Mesenchymal stem cell (in vitro differentiated cells and primary cell): ENCODE data around the gene PCNX4.

Experiments
- DNase-seq: peaks from one replicate; pipeline ENCODE4 v3.0.0-alpha.2; 2013
- H2AFZ ChIP-seq: one replicate; pipeline ENCODE4 v1.6.1; 2013; ENCODE audit warnings: low read depth, mild to moderate bottlenecking, control low read depth, inconsistent platforms, low read length, moderate library complexity
- H2AK5ac ChIP-seq: 2 replicates; pipeline ENCODE4 v1.6.1; 2013; ENCODE audit warnings: low read length, moderate library complexity, mild to moderate bottlenecking, inconsistent platforms; ENCODE audit not compliant: severe bottlenecking
- H2BK120ac ChIP-seq: one replicate; pipeline ENCODE4 v1.6.1; 2013; ENCODE audit warnings: low read depth, mild to moderate bottlenecking, inconsistent platforms, low read length, moderate library complexity
- H2BK12ac ChIP-seq, 2 experiments: one replicate each; pipeline ENCODE4 v1.6.1; 2013; ENCODE audit warnings: inconsistent platforms in 2 of 2, low read length in 2 of 2, mild to moderate bottlenecking in 2 of 2, moderate library complexity in 2 of 2, control low read depth in 1 of 2
- H2BK15ac ChIP-seq: one replicate; pipeline ENCODE4 v1.6.1; 2013; ENCODE audit warnings: mild to moderate bottlenecking, low read depth, inconsistent platforms; ENCODE audit not compliant: poor library complexity, severe bottlenecking
- H2BK5ac ChIP-seq: 2 replicates; pipeline ENCODE4 v1.6.1; 2013; ENCODE audit warnings: low read depth, mild to moderate bottlenecking, low read length, control low read depth, inconsistent platforms; ENCODE audit not compliant: poor library complexity, severe bottlenecking
- H3K14ac ChIP-seq, 2 experiments: one replicate each; pipeline ENCODE4 v1.6.1; 2013; ENCODE audit warnings: inconsistent platforms in 2 of 2, low read length in 2 of 2, control low read depth in 1 of 2, mild to moderate bottlenecking in 1 of 2, moderate library complexity in 1 of 2
- H3K18ac ChIP-seq, 2 experiments: one replicate each; pipeline ENCODE4 v1.6.1; 2013; ENCODE audit warnings: inconsistent platforms in 2 of 2, low read length in 2 of 2, control low read depth in 1 of 2, low read depth in 1 of 2, mild to moderate bottlenecking in 1 of 2
- H3K23ac ChIP-seq, 2 experiments: one replicate each; pipeline ENCODE4 v1.6.1; 2013; ENCODE audit warnings: inconsistent platforms in 2 of 2, low read length in 2 of 2, mild to moderate bottlenecking in 2 of 2, moderate library complexity in 2 of 2, control low read depth in 1 of 2
- H3K27ac ChIP-seq: 2 replicates; pipeline ENCODE4 v1.5.1; 2013; ENCODE audit warnings: mild to moderate bottlenecking, moderate library complexity, low read length, control low read depth, inconsistent platforms; ENCODE audit not compliant: poor library complexity, severe bottlenecking
- H3K27me3 ChIP-seq, 2 experiments: 2 replicates each; pipeline versions ENCODE4 v1.6.1 to v1.7.0; 2013; ENCODE audit warnings: low read length in 2 of 2, mild to moderate bottlenecking in 2 of 2, moderate library complexity in 2 of 2, control low read depth in 1 of 2, inconsistent platforms in 1 of 2; ENCODE audit not compliant: control insufficient read depth in 1 of 2, insufficient read depth in 1 of 2
- H3K36me3 ChIP-seq, 2 experiments: 2 replicates each; pipeline versions ENCODE4 v1.6.1 to v1.7.0; 2013; ENCODE audit warnings: low read length in 2 of 2, control low read depth in 1 of 2, inconsistent platforms in 1 of 2, low read depth in 1 of 2, mild to moderate bottlenecking in 1 of 2; ENCODE audit not compliant: insufficient read depth in 2 of 2, control insufficient read depth in 1 of 2
- H3K4ac ChIP-seq, 2 experiments: one replicate each; pipeline ENCODE4 v1.6.1; 2013; ENCODE audit warnings: inconsistent platforms in 2 of 2, low read length in 2 of 2, mild to moderate bottlenecking in 2 of 2, moderate library complexity in 2 of 2, control low read depth in 1 of 2, low read depth in 1 of 2
- H3K4me1 ChIP-seq: 2 replicates; pipeline ENCODE4 v1.6.1; 2013; ENCODE audit warnings: low read depth, low read length, control low read depth; ENCODE audit not compliant: control insufficient read depth, insufficient read depth
- H3K4me2 ChIP-seq: 2 replicates; pipeline ENCODE4 v1.6.1; 2013; ENCODE audit warnings: low read length, mild to moderate bottlenecking, inconsistent platforms; ENCODE audit not compliant: poor library complexity, severe bottlenecking
- H3K4me3 ChIP-seq, 2 experiments: 2 replicates each; pipeline versions ENCODE4 v1.5.1 to v1.7.0; 2013; ENCODE audit warnings: low read length in 2 of 2, mild to moderate bottlenecking in 2 of 2, control low read depth in 1 of 2, low read depth in 1 of 2; ENCODE audit not compliant: insufficient read depth in 1 of 2
- H3K79me1 ChIP-seq: replicated peaks from 2 replicates; pipeline ENCODE4 v1.6.1; 2013; ENCODE audit warnings: mild to moderate bottlenecking, control low read depth, low read length, inconsistent platforms; ENCODE audit not compliant: poor library complexity, severe bottlenecking
- H3K9ac ChIP-seq: 2 replicates; pipeline ENCODE4 v1.7.0; 2013; ENCODE audit warnings: mild to moderate bottlenecking, low read length, moderate library complexity
- H3K9me3 ChIP-seq: 2 replicates; pipeline ENCODE4 v1.7.0; 2013; ENCODE audit warnings: mild to moderate bottlenecking, low read length; ENCODE audit not compliant: control insufficient read depth
- H4K8ac ChIP-seq: one replicate; pipeline ENCODE4 v1.6.1; 2013; ENCODE audit warnings: inconsistent platforms, mild to moderate bottlenecking, low read length, moderate library complexity
- H4K91ac ChIP-seq: one replicate; pipeline ENCODE4 v1.6.1; 2013; ENCODE audit warnings: mild to moderate bottlenecking, low read length, inconsistent platforms
- WGBS: methylation state at CpG from one replicate; pipeline ENCODE4 v1.1.7; 2013; ENCODE audit warnings: mixed read lengths; 5-methylcytosine and 5-hydroxymethylcytosine counted together

PCNX4 gene

GRCh38 chr14:60179431-60179869 lies 87.7 kb downstream of the PCNX4 start:
- no peak overlapping the region for H3K4me3 ChIP-seq
- peaks cover 3% of the 10 kb centered on the region for H3K9me3 ChIP-seq
- no peaks in the 10 kb centered on the region for H3K4me1 ChIP-seq
- H2BK5ac ChIP-seq, result no peak overlapping the region
- H2BK15ac ChIP-seq, result no peak overlapping the region
- H4K8ac ChIP-seq, result no peak overlapping the region
- no peak overlapping the region for H3K18ac ChIP-seq
- no peak overlapping the region for H3K23ac ChIP-seq
- no peak overlapping the region for H3K4ac ChIP-seq
- H3K9ac ChIP-seq, result peak overlapping the region; percentile 57
- no peaks in the 10 kb centered on the region for H3K79me1 ChIP-seq
- no peak overlapping the region for H2AK5ac ChIP-seq
- H2BK120ac ChIP-seq, result no peak overlapping the region
- no peaks in the 10 kb centered on the region for H3K27me3 ChIP-seq
- H2AFZ ChIP-seq, result no peak overlapping the region
- no peak overlapping the region for H3K4me2 ChIP-seq
- H3K14ac ChIP-seq, result no peak overlapping the region
- 100% methylated on average over 1 of the region's 3 CpGs for WGBS
- DNase-seq, result no peak
- no peaks in the 10 kb centered on the region for H3K36me3 ChIP-seq
- H3K27ac ChIP-seq, result no peak overlapping the region
- H4K91ac ChIP-seq, result no peak overlapping the region
- H2BK12ac ChIP-seq, result no peak overlapping the region

GRCh38 chr14:60183138-60183537 lies 91.4 kb downstream of the PCNX4 start:
- H3K4me3 ChIP-seq, result no peak overlapping the region
- no peak overlapping the region for H2BK120ac ChIP-seq
- no peak overlapping the region for H3K4ac ChIP-seq
- H2AFZ ChIP-seq, result no peak overlapping the region
- H3K79me1 ChIP-seq, result no peaks in the 10 kb centered on the region
- no peak overlapping the region for H3K23ac ChIP-seq
- H3K27ac ChIP-seq, result no peak overlapping the region
- WGBS, result 93% methylated on average over 3 of the region's 3 CpGs
- no peak overlapping the region for H3K4me2 ChIP-seq
- no peak overlapping the region for H2BK12ac ChIP-seq
- H2BK5ac ChIP-seq, result no peak overlapping the region
- DNase-seq, result no peak
- H3K4me1 ChIP-seq, result no peaks in the 10 kb centered on the region
- H2BK15ac ChIP-seq, result no peak overlapping the region
- H4K8ac ChIP-seq, result no peak overlapping the region
- no peak overlapping the region for H3K18ac ChIP-seq
- peak overlapping the region; percentile 83 for H3K9ac ChIP-seq
- H2AK5ac ChIP-seq, result no peak overlapping the region
- H3K36me3 ChIP-seq, result no peaks in the 10 kb centered on the region
- no peak overlapping the region for H4K91ac ChIP-seq
- H3K9me3 ChIP-seq, result peaks cover 2% of the 10 kb centered on the region
- H3K27me3 ChIP-seq, result no peaks in the 10 kb centered on the region
- no peak overlapping the region for H3K14ac ChIP-seq

GRCh38 chr14:60183741-60184140 lies 92.0 kb downstream of the PCNX4 start:
- Histone ChIP-seq H2BK5ac (no peak overlapping the region), H3K27ac (no peak overlapping the region), H2BK15ac (no peak overlapping the region), H3K27me3 (no peaks in the 10 kb centered on the region), H3K18ac (no peak overlapping the region), H2AFZ (no peak overlapping the region), H3K4me1 (no peaks in the 10 kb centered on the region), H3K4ac (no peak overlapping the region), H3K9ac (peak overlapping the region; percentile 83), H3K9me3 (no peaks in the 10 kb centered on the region), H3K4me2 (no peak overlapping the region), H2BK12ac (no peak overlapping the region), H4K8ac (peak overlapping the region; percentile 60), H4K91ac (no peak overlapping the region), H3K79me1 (no peaks in the 10 kb centered on the region), H3K14ac (no peak overlapping the region), H3K36me3 (no peaks in the 10 kb centered on the region), H3K23ac (no peak overlapping the region), H2BK120ac (no peak overlapping the region), H3K4me3 (peak overlapping the region in 1 of 2 experiments; percentile 58), H2AK5ac (no peak overlapping the region)
- peak; percentile 47 for DNase-seq
- 43% methylated on average over 1 of the region's 1 CpG for WGBS

DNA sequence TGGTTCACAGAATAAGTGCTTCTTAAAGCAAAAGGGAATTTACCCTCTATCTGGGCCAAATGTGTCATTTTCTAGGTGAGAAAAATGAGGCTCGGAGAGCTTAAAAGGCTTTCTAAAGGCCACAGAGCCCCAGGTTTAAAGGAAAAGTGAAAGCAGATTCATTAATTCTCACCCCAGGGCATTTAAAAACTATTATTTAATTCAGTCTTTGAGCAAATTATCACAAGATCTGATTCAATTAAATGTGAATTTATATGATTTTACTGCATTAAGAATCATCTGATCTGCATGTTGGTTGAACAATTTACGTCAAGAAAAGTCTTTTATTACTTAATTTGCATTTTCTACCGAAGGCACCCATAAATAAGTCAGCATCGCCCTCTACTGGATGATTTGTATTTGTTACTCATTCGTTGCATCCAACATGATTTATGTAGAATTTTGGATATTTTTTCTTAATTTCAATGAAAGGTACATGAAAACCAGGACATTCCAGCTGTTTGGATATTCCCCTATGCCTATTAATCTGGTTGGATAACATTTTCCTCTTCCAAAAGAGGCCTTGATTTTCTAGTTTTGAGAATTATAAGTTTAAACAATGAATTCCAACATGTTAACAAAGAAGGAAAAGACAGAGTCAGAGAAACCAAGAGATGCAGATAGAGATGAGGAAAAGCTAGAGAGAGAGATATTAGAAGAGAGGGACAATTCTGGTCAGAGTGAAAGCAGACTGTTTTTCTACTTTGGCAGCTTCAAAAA lies 92.6 kb downstream of the PCNX4 start:
- Histone ChIP-seq H2BK120ac (no peak overlapping the region), H3K27me3 (no peaks in the 10 kb centered on the region), H3K4me3 (peak overlapping the region in 1 of 2 experiments; percentile 58), H2AFZ (no peak overlapping the region), H2BK15ac (no peak overlapping the region), H3K36me3 (no peaks in the 10 kb centered on the region), H3K14ac (no peak overlapping the region), H3K23ac (no peak overlapping the region), H3K9me3 (no peaks in the 10 kb centered on the region), H3K4me1 (no peaks in the 10 kb centered on the region), H3K4me2 (peak overlapping the region; percentile 61), H3K27ac (no peak overlapping the region), H3K18ac (no peak overlapping the region), H2BK5ac (no peak overlapping the region), H4K8ac (no peak overlapping the region), H3K9ac (peak overlapping the region; percentile 83), H2AK5ac (no peak overlapping the region), H3K4ac (no peak overlapping the region), H4K91ac (no peak overlapping the region), H3K79me1 (no peaks in the 10 kb centered on the region), H2BK12ac (no peak overlapping the region)
- peak; percentile 73 for DNase-seq
- 17% methylated on average over 1 of the region's 5 CpGs for WGBS
